ENCODE measurements around the gene TSGA10IP.

Gene TSGA10IP

GRCh38 chr11:65945430-65945911 is at the start of gene TSGA10IP:
Gene TSGA10IP, plus strand, starts transcription at chr11:65945480. Its CDS starts 196 bp downstream, at chr11:65945676.
- in situ Hi-C loops (cut with MboI; ENCODE audit: low pct_unique_long_range_greater_than_20kb, low sequenced_read_pairs) = no loop called here
- DNase-seq = no peak

GRCh38 chr11:65895482-65895981 is 49.7 kb upstream of the TSGA10IP start:
- in situ Hi-C loops (cut with MboI; ENCODE audit: low pct_unique_long_range_greater_than_20kb, low sequenced_read_pairs) = no loop called here
- DNase-seq = no peak

GRCh38 chr11:65896034-65896999 is 49.0 kb upstream of the TSGA10IP start:
- in situ Hi-C loops (cut with MboI; ENCODE audit: low pct_unique_long_range_greater_than_20kb, low sequenced_read_pairs) = no loop called here
- no peak for DNase-seq

- no peak for DNase-seq
- in situ Hi-C loops (cut with MboI; ENCODE audit: low pct_unique_long_range_greater_than_20kb, low sequenced_read_pairs) = no loop called here
Observed at GRCh38 chr11:65897020-65897471, 48.2 kb upstream of the TSGA10IP start.

GRCh38 chr11:65898656-65899355 is 46.5 kb upstream of the TSGA10IP start:
- DNase-seq = no peak
- in situ Hi-C loops (cut with MboI; ENCODE audit: low pct_unique_long_range_greater_than_20kb, low sequenced_read_pairs) = no loop called here

- in situ Hi-C loops (cut with MboI; ENCODE audit: low pct_unique_long_range_greater_than_20kb, low sequenced_read_pairs) = no loop called here
- DNase-seq = peak; percentile 74
Observed at GRCh38 chr11:65899356-65900124, 45.7 kb upstream of the TSGA10IP start.

GRCh38 chr11:65900125-65900898 is 45.0 kb upstream of the TSGA10IP start, which contains the start of gene FOSL1:
Gene FOSL1, minus strand, starts transcription at chr11:65900388. Its CDS starts 49 bp downstream, at chr11:65900339.
- peak; percentile 95 for DNase-seq
- in situ Hi-C loops (cut with MboI; ENCODE audit: low pct_unique_long_range_greater_than_20kb, low sequenced_read_pairs) = no loop called here

- in situ Hi-C loops (cut with MboI; ENCODE audit: low pct_unique_long_range_greater_than_20kb, low sequenced_read_pairs) = no loop called here
Observed at GRCh38 chr11:65900899-65901180, 44.4 kb upstream of the TSGA10IP start.

GRCh38 chr11:65903068-65903481 is 42.2 kb upstream of the TSGA10IP start:
- in situ Hi-C loops (cut with MboI; ENCODE audit: low pct_unique_long_range_greater_than_20kb, low sequenced_read_pairs) = no loop called here

More at GRCh38 chr11:65900899-65901180, 44.4 kb upstream of the TSGA10IP start:
- DNase-seq = no peak

GRCh38 chr11:65903715-65904114 is 41.6 kb upstream of the TSGA10IP start:
- no peak for DNase-seq
- in situ Hi-C loops (cut with MboI; ENCODE audit: low pct_unique_long_range_greater_than_20kb, low sequenced_read_pairs) = no loop called here

More at GRCh38 chr11:65903068-65903481, 42.2 kb upstream of the TSGA10IP start:
- peak; percentile 32 for DNase-seq

GRCh38 chr11:65906602-65907001 is 38.7 kb upstream of the TSGA10IP start:
- no peak for DNase-seq
- in situ Hi-C loops (cut with MboI; ENCODE audit: low pct_unique_long_range_greater_than_20kb, low sequenced_read_pairs) = no loop called here

GRCh38 chr11:65907878-65908277 is 37.4 kb upstream of the TSGA10IP start:
- in situ Hi-C loops (cut with MboI; ENCODE audit: low pct_unique_long_range_greater_than_20kb, low sequenced_read_pairs) = no loop called here

GRCh38 chr11:65911682-65912568 is 33.4 kb upstream of the TSGA10IP start:
- DNase-seq = peak; percentile 82
- in situ Hi-C loops (cut with MboI; ENCODE audit: low pct_unique_long_range_greater_than_20kb, low sequenced_read_pairs) = no loop called here

More at GRCh38 chr11:65907878-65908277, 37.4 kb upstream of the TSGA10IP start:
- DNase-seq = no peak

GRCh38 chr11:65912845-65913244 is 32.4 kb upstream of the TSGA10IP start:
- in situ Hi-C loops (cut with MboI; ENCODE audit: low pct_unique_long_range_greater_than_20kb, low sequenced_read_pairs) = no loop called here
- DNase-seq = no peak

- in situ Hi-C loops (cut with MboI; ENCODE audit: low pct_unique_long_range_greater_than_20kb, low sequenced_read_pairs) = no loop called here
Observed at GRCh38 chr11:65915101-65915820, 30.0 kb upstream of the TSGA10IP start.

GRCh38 chr11:65915821-65916251 is 29.4 kb upstream of the TSGA10IP start:
- no peak for DNase-seq
- in situ Hi-C loops (cut with MboI; ENCODE audit: low pct_unique_long_range_greater_than_20kb, low sequenced_read_pairs) = no loop called here

More at GRCh38 chr11:65915101-65915820, 30.0 kb upstream of the TSGA10IP start:
- no peak for DNase-seq

- in situ Hi-C loops (cut with MboI; ENCODE audit: low pct_unique_long_range_greater_than_20kb, low sequenced_read_pairs) = no loop called here
- DNase-seq = no peak
Observed at GRCh38 chr11:65916391-65916790, 28.9 kb upstream of the TSGA10IP start.
